ENCODE measurements around the gene ARHGEF12.
A peak's percentile ranks its signal among the peaks of the same experiment; 100 is the strongest.

Gene ARHGEF12

DNA sequence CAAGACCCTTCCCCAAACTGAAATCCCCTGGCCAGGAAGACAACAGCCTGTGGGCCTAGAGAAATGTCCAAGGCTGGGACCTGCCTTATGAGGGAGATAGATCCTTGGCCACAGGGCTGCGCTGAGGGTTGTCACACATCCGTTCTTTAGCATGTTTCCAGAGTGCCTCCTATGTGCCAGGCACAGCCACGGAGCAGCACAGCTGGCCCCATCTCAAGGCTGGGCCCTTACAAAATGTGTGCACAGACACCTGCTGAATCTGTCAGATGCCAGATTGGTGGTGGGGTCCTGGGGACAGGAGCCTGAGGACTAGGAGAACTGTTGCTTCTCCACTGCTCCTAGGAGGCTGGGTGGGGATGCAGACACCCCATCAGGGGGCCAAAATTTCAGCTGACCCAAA, 186.5 kb downstream of the ARHGEF12 start:
- Histone ChIP-seq H3K9ac (ENCODE audit: low read length) (no peak overlapping the region), H3K4ac (ENCODE audit: low read depth in 1 of 2, low read length in 2 of 2) (no peak overlapping the region), H3K27ac (ENCODE audit: low read length, poor library complexity, severe bottlenecking) (no peak overlapping the region), H2AFZ (ENCODE audit: low read depth, low read length) (no peak overlapping the region), H2AK5ac (ENCODE audit: low read length, severe bottlenecking) (no peak overlapping the region), H3K23ac (ENCODE audit: low read length in 2 of 2) (no peak overlapping the region), H3K18ac (ENCODE audit: low read depth in 1 of 2, low read length in 2 of 2) (no peak overlapping the region), H2BK120ac (ENCODE audit: low read depth, low read length) (no peak overlapping the region), H3K4me3 (ENCODE audit: insufficient read depth in 1 of 2, low read depth in 1 of 2, low read length in 2 of 2) (no peak overlapping the region), H4K91ac (ENCODE audit: low read length) (no peak overlapping the region), H4K8ac (ENCODE audit: low read length) (no peak overlapping the region), H3K9me3 (ENCODE audit: control insufficient read depth, low read length) (no peaks in the 10 kb centered on the region), H3K4me1 (ENCODE audit: control insufficient read depth, insufficient read depth, low read depth, low read length) (peaks cover 18% of the 10 kb centered on the region), H2BK12ac (ENCODE audit: low read length in 2 of 2) (no peak overlapping the region), H3K79me1 (replicated peaks; ENCODE audit: low read length, poor library complexity, severe bottlenecking) (no peaks in the 10 kb centered on the region), H2BK15ac (ENCODE audit: low read depth, poor library complexity, severe bottlenecking) (no peak overlapping the region), H2BK5ac (ENCODE audit: low read depth, low read length, poor library complexity, severe bottlenecking) (no peak overlapping the region), H3K14ac (ENCODE audit: low read length in 2 of 2) (peak overlapping the region in 1 of 2 experiments; percentile 4), H3K36me3 (ENCODE audit: control insufficient read depth in 1 of 2, insufficient read depth in 2 of 2, low read depth in 1 of 2, low read length in 2 of 2) (no peaks in the 10 kb centered on the region), H3K4me2 (ENCODE audit: low read length, poor library complexity, severe bottlenecking) (no peak overlapping the region), H3K27me3 (ENCODE audit: control insufficient read depth in 1 of 2, insufficient read depth in 1 of 2, low read length in 2 of 2) (peaks cover 28 to 63% of the 10 kb centered on the region in 2 experiments)
- 91% methylated on average over 3 of the region's 3 CpGs for WGBS
- DNase-seq = no peak

DNA sequence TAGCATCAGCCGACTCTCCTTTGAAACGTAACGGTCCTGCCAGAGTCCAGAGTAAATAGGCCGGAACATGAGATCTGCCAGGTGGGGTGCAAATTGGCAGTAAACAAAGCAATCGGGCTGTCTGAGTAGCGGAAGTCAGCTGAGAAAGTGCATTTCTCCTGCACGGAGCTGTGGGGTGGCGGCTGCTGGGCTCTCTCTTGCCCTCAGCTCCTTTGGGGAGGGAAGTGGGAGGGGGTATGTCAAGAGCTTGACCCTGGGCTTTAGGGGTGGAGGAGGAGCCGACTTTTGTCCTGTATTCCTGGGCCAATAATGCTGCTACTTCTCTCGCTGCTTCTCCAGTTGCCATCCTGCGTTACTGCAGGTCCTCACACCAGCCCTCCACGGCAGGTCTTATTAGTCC, 187.0 kb downstream of the ARHGEF12 start:
- no peak overlapping the region for H3K4me2 ChIP-seq (ENCODE audit: low read length, poor library complexity, severe bottlenecking)
- H2AFZ ChIP-seq (ENCODE audit: low read depth, low read length) = no peak overlapping the region
- peaks cover 14% of the 10 kb centered on the region for H3K4me1 ChIP-seq (ENCODE audit: control insufficient read depth, insufficient read depth, low read depth, low read length)
- no peak overlapping the region for H3K27ac ChIP-seq (ENCODE audit: low read length, poor library complexity, severe bottlenecking)
- H3K9me3 ChIP-seq (ENCODE audit: control insufficient read depth, low read length) = no peaks in the 10 kb centered on the region
- H4K8ac ChIP-seq (ENCODE audit: low read length) = no peak overlapping the region
- H3K18ac ChIP-seq (ENCODE audit: low read depth in 1 of 2, low read length in 2 of 2) = peak overlapping the region; percentile 16 to 42
- H2BK15ac ChIP-seq (ENCODE audit: low read depth, poor library complexity, severe bottlenecking) = no peak overlapping the region
- no peak overlapping the region for H3K4me3 ChIP-seq (ENCODE audit: insufficient read depth in 1 of 2, low read depth in 1 of 2, low read length in 2 of 2)
- no peak overlapping the region for H2BK5ac ChIP-seq (ENCODE audit: low read depth, low read length, poor library complexity, severe bottlenecking)
- no peak overlapping the region for H3K4ac ChIP-seq (ENCODE audit: low read depth in 1 of 2, low read length in 2 of 2)
- H3K14ac ChIP-seq (ENCODE audit: low read length in 2 of 2) = no peak overlapping the region
- H2BK120ac ChIP-seq (ENCODE audit: low read depth, low read length) = no peak overlapping the region
- no peaks in the 10 kb centered on the region for H3K36me3 ChIP-seq (ENCODE audit: control insufficient read depth in 1 of 2, insufficient read depth in 2 of 2, low read depth in 1 of 2, low read length in 2 of 2)
- H2AK5ac ChIP-seq (ENCODE audit: low read length, severe bottlenecking) = no peak overlapping the region
- H3K9ac ChIP-seq (ENCODE audit: low read length) = no peak overlapping the region
- no peak for DNase-seq
- peaks cover 29 to 60% of the 10 kb centered on the region in 2 experiments for H3K27me3 ChIP-seq (ENCODE audit: control insufficient read depth in 1 of 2, insufficient read depth in 1 of 2, low read length in 2 of 2)
- H3K79me1 ChIP-seq (replicated peaks; ENCODE audit: low read length, poor library complexity, severe bottlenecking) = no peaks in the 10 kb centered on the region
- WGBS = 41% methylated on average over 11 of the region's 12 CpGs
- H4K91ac ChIP-seq (ENCODE audit: low read length) = no peak overlapping the region
- H3K23ac ChIP-seq (ENCODE audit: low read length in 2 of 2) = no peak overlapping the region
- peak overlapping the region in 1 of 2 experiments; percentile 37 for H2BK12ac ChIP-seq (ENCODE audit: low read length in 2 of 2)

DNA sequence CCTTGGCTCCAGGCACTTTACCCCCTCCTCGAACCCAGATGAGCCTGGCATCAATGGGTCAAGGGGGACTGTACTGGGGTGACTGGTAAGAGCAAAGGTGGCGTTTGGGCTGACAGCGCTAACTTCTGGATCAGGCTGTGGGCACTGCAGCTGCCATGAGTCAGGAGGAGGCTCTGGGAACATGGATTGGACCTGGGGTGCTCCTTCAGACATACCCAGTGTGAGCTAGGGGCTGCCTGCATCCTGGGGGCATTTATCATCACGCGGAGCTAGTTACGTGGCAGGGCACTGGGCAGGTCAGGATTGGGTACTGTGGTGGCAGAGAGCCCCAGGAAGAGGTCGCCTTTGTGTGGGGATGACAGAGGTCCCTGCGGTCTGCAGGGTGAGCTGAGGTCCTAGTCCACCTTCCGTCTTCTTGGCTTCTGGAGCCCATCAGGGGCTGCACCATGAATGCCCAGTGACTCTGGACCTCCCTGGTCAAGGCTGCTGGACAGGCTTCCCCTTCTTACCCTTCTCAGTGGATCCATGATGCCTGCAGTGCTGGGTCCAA, 188.4 kb downstream of the ARHGEF12 start:
- Histone ChIP-seq H2BK120ac (ENCODE audit: low read depth, low read length) (no peak overlapping the region), H3K79me1 (replicated peaks; ENCODE audit: low read length, poor library complexity, severe bottlenecking) (no peaks in the 10 kb centered on the region), H3K23ac (ENCODE audit: low read length in 2 of 2) (no peak overlapping the region), H2BK5ac (ENCODE audit: low read depth, low read length, poor library complexity, severe bottlenecking) (no peak overlapping the region), H2AK5ac (ENCODE audit: low read length, severe bottlenecking) (no peak overlapping the region), H3K4me1 (ENCODE audit: control insufficient read depth, insufficient read depth, low read depth, low read length) (peaks cover 14% of the 10 kb centered on the region), H2AFZ (ENCODE audit: low read depth, low read length) (no peak overlapping the region), H4K91ac (ENCODE audit: low read length) (no peak overlapping the region), H2BK12ac (ENCODE audit: low read length in 2 of 2) (no peak overlapping the region), H3K27me3 (ENCODE audit: control insufficient read depth in 1 of 2, insufficient read depth in 1 of 2, low read length in 2 of 2) (peaks cover 37 to 63% of the 10 kb centered on the region in 2 experiments), H3K9ac (ENCODE audit: low read length) (no peak overlapping the region), H3K4me2 (ENCODE audit: low read length, poor library complexity, severe bottlenecking) (no peak overlapping the region), H3K4me3 (ENCODE audit: insufficient read depth in 1 of 2, low read depth in 1 of 2, low read length in 2 of 2) (no peak overlapping the region), H2BK15ac (ENCODE audit: low read depth, poor library complexity, severe bottlenecking) (peak overlapping the region; percentile 19), H3K14ac (ENCODE audit: low read length in 2 of 2) (no peak overlapping the region), H3K18ac (ENCODE audit: low read depth in 1 of 2, low read length in 2 of 2) (peak overlapping the region in 1 of 2 experiments; percentile 4), H3K36me3 (ENCODE audit: control insufficient read depth in 1 of 2, insufficient read depth in 2 of 2, low read depth in 1 of 2, low read length in 2 of 2) (no peaks in the 10 kb centered on the region), H3K27ac (ENCODE audit: low read length, poor library complexity, severe bottlenecking) (no peak overlapping the region), H3K9me3 (ENCODE audit: control insufficient read depth, low read length) (no peaks in the 10 kb centered on the region), H4K8ac (ENCODE audit: low read length) (no peak overlapping the region), H3K4ac (ENCODE audit: low read depth in 1 of 2, low read length in 2 of 2) (no peak overlapping the region)
- 96% methylated on average over 9 of the region's 9 CpGs for WGBS
- no peak for DNase-seq

DNA sequence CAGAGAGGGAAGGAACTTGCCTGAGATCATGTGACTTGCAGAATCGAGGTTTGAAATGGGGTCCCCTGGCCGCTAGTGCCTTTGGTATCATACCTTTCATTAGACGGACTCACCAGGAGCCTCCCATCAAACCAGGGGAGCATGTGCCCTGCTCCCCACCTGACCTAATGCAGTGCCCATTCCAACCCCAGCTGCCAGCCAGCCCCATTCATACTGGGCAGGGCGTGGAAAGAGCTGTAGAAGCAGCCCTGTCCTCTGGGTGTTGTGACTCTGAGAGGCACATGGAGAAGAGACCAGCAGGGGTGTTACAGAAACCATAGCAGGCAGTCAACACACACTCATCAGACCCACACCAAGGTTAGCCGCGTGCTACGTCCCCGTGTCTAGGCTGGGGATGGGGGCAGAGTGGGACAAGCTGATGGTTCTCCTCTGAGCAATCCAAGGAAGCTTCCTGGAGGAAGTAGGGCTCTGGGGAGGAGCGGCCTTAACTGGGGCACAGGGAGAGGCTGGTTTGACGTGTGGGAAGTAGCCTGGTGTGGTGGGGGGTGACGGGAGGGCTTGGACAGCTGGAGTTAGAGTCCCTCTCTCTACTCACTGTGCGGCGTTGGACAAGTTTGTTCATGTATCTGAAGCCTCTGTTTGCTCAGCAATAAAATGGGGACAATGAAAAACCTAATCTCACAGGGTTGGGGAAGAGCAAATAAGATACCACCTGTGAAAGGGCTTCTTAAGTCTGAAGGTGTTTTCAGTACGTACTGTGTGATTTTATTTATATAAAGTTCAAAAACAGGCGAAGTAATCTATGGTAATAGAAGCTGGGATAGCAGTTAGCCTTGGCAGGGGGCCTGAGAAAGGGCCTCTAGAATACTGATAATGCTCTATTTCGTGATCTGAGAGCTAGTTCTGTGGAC, 189.3 kb downstream of the ARHGEF12 start:
- no peak overlapping the region for H3K27ac ChIP-seq (ENCODE audit: low read length, poor library complexity, severe bottlenecking)
- no peak for DNase-seq
- H3K4me2 ChIP-seq (ENCODE audit: low read length, poor library complexity, severe bottlenecking) = no peak overlapping the region
- no peaks in the 10 kb centered on the region for H3K9me3 ChIP-seq (ENCODE audit: control insufficient read depth, low read length)
- no peak overlapping the region for H4K91ac ChIP-seq (ENCODE audit: low read length)
- no peak overlapping the region for H3K4ac ChIP-seq (ENCODE audit: low read depth in 1 of 2, low read length in 2 of 2)
- H4K8ac ChIP-seq (ENCODE audit: low read length) = no peak overlapping the region
- H3K18ac ChIP-seq (ENCODE audit: low read depth in 1 of 2, low read length in 2 of 2) = no peak overlapping the region
- peaks cover 46 to 68% of the 10 kb centered on the region in 2 experiments for H3K27me3 ChIP-seq (ENCODE audit: control insufficient read depth in 1 of 2, insufficient read depth in 1 of 2, low read length in 2 of 2)
- no peak overlapping the region for H3K23ac ChIP-seq (ENCODE audit: low read length in 2 of 2)
- H2BK5ac ChIP-seq (ENCODE audit: low read depth, low read length, poor library complexity, severe bottlenecking) = no peak overlapping the region
- H3K4me1 ChIP-seq (ENCODE audit: control insufficient read depth, insufficient read depth, low read depth, low read length) = peaks cover 14% of the 10 kb centered on the region
- H3K79me1 ChIP-seq (replicated peaks; ENCODE audit: low read length, poor library complexity, severe bottlenecking) = no peaks in the 10 kb centered on the region
- H2BK15ac ChIP-seq (ENCODE audit: low read depth, poor library complexity, severe bottlenecking) = no peak overlapping the region
- peak overlapping the region in 1 of 2 experiments; percentile 49 for H2BK12ac ChIP-seq (ENCODE audit: low read length in 2 of 2)
- 94% methylated on average over 15 of the region's 16 CpGs for WGBS
- H3K36me3 ChIP-seq (ENCODE audit: control insufficient read depth in 1 of 2, insufficient read depth in 2 of 2, low read depth in 1 of 2, low read length in 2 of 2) = no peaks in the 10 kb centered on the region
- H3K9ac ChIP-seq (ENCODE audit: low read length) = no peak overlapping the region
- peak overlapping the region in 1 of 2 experiments; percentile 64 for H3K14ac ChIP-seq (ENCODE audit: low read length in 2 of 2)
- H2BK120ac ChIP-seq (ENCODE audit: low read depth, low read length) = no peak overlapping the region
- H2AFZ ChIP-seq (ENCODE audit: low read depth, low read length) = no peak overlapping the region
- no peak overlapping the region for H2AK5ac ChIP-seq (ENCODE audit: low read length, severe bottlenecking)
- no peak overlapping the region for H3K4me3 ChIP-seq (ENCODE audit: insufficient read depth in 1 of 2, low read depth in 1 of 2, low read length in 2 of 2)

All from mesenchymal stem cell (in vitro differentiated cells and primary cell).